Measurements from ENCODE around the gene PPIL3. TPM values are rescaled to one million over a fixed set of nuclear protein-coding genes. Genes with fewer than 3 reads are reported as not detected.

PPIL3 gene
- polyA plus RNA-seq (2011; rRNA removed) (62.6 and 75.6 TPM in 2 replicates), polyA plus RNA-seq (2017; fragmentation: RNase III; extraction: RNeasy Plus Mini Kit Qiagen cat#74134 plus additional on column Dnase treatment) (27.5 to 30.3 TPM (median 29.0 TPM) in 3 replicates), polyA minus RNA-seq (2011; rRNA and poly(A)+ RNA removed) (10.4 and 11.4 TPM in 2 replicates)
- 18.4 and 23.3 TPM in 2 replicates for polyA plus RNA-seq (2012; cell fraction: cytosol; rRNA removed)
- polyA plus RNA-seq (2012; cell fraction: nucleus; rRNA removed): 8.2 and 13.7 TPM in 2 replicates

GRCh38 chr2:200888704-200889625 is at the start of gene PPIL3, which contains the start of gene NIF3L1:
Gene PPIL3, minus strand, starts transcription at chr2:200889077. Its CDS starts 1,462 bp downstream, at chr2:200887615.
Gene NIF3L1, plus strand, starts transcription at chr2:200889371. Its CDS starts 2,573 bp downstream, at chr2:200891944.
- Histone ChIP-seq H3K4me3 (peak within 1 kb of the TSS; percentile 75), H3K9me3 (no peaks in the 10 kb centered on the region), H3K27ac (peak within 1 kb of the TSS; percentile 89 to 93), H3K4me2 (peak within 1 kb of the TSS; percentile 97), H3K4me1 (peaks cover 12% of the 10 kb centered on the region; the same call in 2 of the 3 replicates)
- FAIRE-seq: no peak
- peak; percentile 94 to 95 for ATAC-seq
- WGBS (ENCODE audit: missing lambda C conversion rate): 2% methylated on average over 50 of the region's 50 CpGs
- peak; percentile 86 to 99 for DNase-seq (ENCODE audit: low read depth in 1 of 2, low spot score in 1 of 2)
- ChIA-PET CTCF (interaction anchor here (1.1 to 1.4 kb wide), 3 partner anchors 12 to 176 kb away, joined by 3 to 6 read pairs (median 3); no protein-coding TSS in a partner anchor), POLR2A (interaction anchor here (0.5 to 1.9 kb wide), 19 partner anchors 12 to 294 kb away, joined by 3 to 27 read pairs (median 4); partner anchors contain the start of genes BZW1, CASP10 and CLK1)
- no peak for TF ChIP-seq POLR2AphosphoS2 (conservative IDR thresholded peaks at IDR 0.05; ENCODE audit: low read length)
- TF ChIP-seq RFX5 (IDR thresholded peaks at IDR 0.05): no peak
- peak; percentile 26 for TF ChIP-seq POLR2A (IDR thresholded peaks at IDR 0.05; ENCODE audit: low read length)
- TF ChIP-seq HOXB5 (CRISPR knock-in tag; IDR thresholded peaks at IDR 0.05): peak; percentile 44; the same call in 1 of the 2 replicates
- TF ChIP-seq MAZ (IDR thresholded peaks at IDR 0.05; ENCODE audit: borderline replicate concordance, low read depth, low read length): no peak
- no peak for TF ChIP-seq ESRRA (IDR thresholded peaks at IDR 0.05; ENCODE audit: borderline replicate concordance, low read length)
- TF ChIP-seq KDM5A (IDR thresholded peaks at IDR 0.05): peak; percentile 46
- TF ChIP-seq HMGXB4 (CRISPR knock-in tag; IDR thresholded peaks at IDR 0.05; ENCODE audit: borderline replicate concordance): peak; percentile 43; the same call in 1 of the 2 replicates
- TF ChIP-seq CEBPB (IDR thresholded peaks at IDR 0.05): peak in 1 of 2 experiments; percentile 22; a peak in 1 of 4 replicates
- TF ChIP-seq MYC (IDR thresholded peaks at IDR 0.05; ENCODE audit: borderline replicate concordance, low read length): peak; percentile 58; the same call in 1 of the 2 replicates
- TF ChIP-seq SMC3 (IDR thresholded peaks at IDR 0.05): no peak
- TF ChIP-seq PHF8 (IDR thresholded peaks at IDR 0.05; ENCODE audit: borderline replicate concordance, low read depth): peak; percentile 53; the same call in 1 of the 2 replicates
- TF ChIP-seq RNF2 (IDR thresholded peaks at IDR 0.05; ENCODE audit: borderline replicate concordance, low read depth): no peak
- no peak for TF ChIP-seq ZFP36 (IDR thresholded peaks at IDR 0.05; ENCODE audit: borderline replicate concordance, partially characterized antibody)
- TF ChIP-seq NR3C1 (IDR thresholded peaks at IDR 0.05): no peak
- TF ChIP-seq ATOH8 (CRISPR knock-in tag; IDR thresholded peaks at IDR 0.05; ENCODE audit: low read depth): no peak
- TF ChIP-seq FOSL2 (IDR thresholded peaks at IDR 0.05): no peak
- TF ChIP-seq FOSL2 (CRISPR knock-in tag; IDR thresholded peaks at IDR 0.05): peak; percentile 42
- no peak for TF ChIP-seq EHMT2 (IDR thresholded peaks at IDR 0.05; ENCODE audit: low read depth)
- TF ChIP-seq HOXB13 (CRISPR knock-in tag; IDR thresholded peaks at IDR 0.05; ENCODE audit: low read depth): peak; percentile 17; the same call in 1 of the 2 replicates
- no peak for TF ChIP-seq TP53 (CRISPR knock-in tag; IDR thresholded peaks at IDR 0.05)
- no peak for TF ChIP-seq NFE2L2 (conservative IDR thresholded peaks at IDR 0.05; ENCODE audit: low read length)
- TF ChIP-seq CHD4 (IDR thresholded peaks at IDR 0.05; ENCODE audit: borderline replicate concordance): 0 out of 2 replicates have a peak, but pooled peaks have one; percentile 62
- TF ChIP-seq ZSCAN20 (CRISPR knock-in tag; IDR thresholded peaks at IDR 0.05): no peak
- TF ChIP-seq TFCP2L1 (CRISPR knock-in tag; IDR thresholded peaks at IDR 0.05): no peak
- peak; percentile 85 for TF ChIP-seq JUN (IDR thresholded peaks at IDR 0.05)
- TF ChIP-seq EP300 (IDR thresholded peaks at IDR 0.05): no peak
- no peak for TF ChIP-seq CHD2 (IDR thresholded peaks at IDR 0.05; ENCODE audit: low read length, partially characterized antibody)
- 0 out of 2 replicates have a peak, but pooled peaks have one; percentile 16 for TF ChIP-seq HDAC2 (IDR thresholded peaks at IDR 0.05)
- no peak for TF ChIP-seq MAFK (IDR thresholded peaks at IDR 0.05; ENCODE audit: partially characterized antibody)
- TF ChIP-seq KDM1A (IDR thresholded peaks at IDR 0.05; ENCODE audit: low read depth): peak; percentile 81; the same call in 1 of the 2 replicates
- TF ChIP-seq ZC3H11A (IDR thresholded peaks at IDR 0.05): no peak
- TF ChIP-seq CBX2 (IDR thresholded peaks at IDR 0.05; ENCODE audit: borderline replicate concordance, low read depth): no peak
- no peak for TF ChIP-seq JUNB (IDR thresholded peaks at IDR 0.05)
- TF ChIP-seq BCL3 (IDR thresholded peaks at IDR 0.05): peak; percentile 58; the same call in 2 of the 3 replicates
- no peak for TF ChIP-seq RARB (CRISPR knock-in tag; IDR thresholded peaks at IDR 0.05)
- TF ChIP-seq HES2 (IDR thresholded peaks at IDR 0.05): no peak
